Gastrocnemius medialis (tissue), 4 donors: Measurements from ENCODE around the gene MMEL1.

Experiments
- CTCF ChIP-seq, 5 experiments: fragments of 450-650 bp in 3 of 5; fragments of 200-600 bp in 2 of 5; sonication (generic) in 2 of 5; IDR thresholded peaks in 4 of 5; conservative IDR thresholded peaks in 1 of 5; 1 replicate in 4 of 5; 2 replicates in 1 of 5; pipeline ENCODE4 v1.5.1; 2016 to 2019; ENCODE audit warnings: antibody characterized with exemption in 5 of 5, mild to moderate bottlenecking in 3 of 5, moderate library complexity in 3 of 5
- POLR2A ChIP-seq, 2 donors: fragments of 450-650 bp; IDR thresholded peaks; one replicate each; pipeline ENCODE4 v1.6.1; 2017; ENCODE audit warnings: antibody characterized with exemption in 2 of 2, mild to moderate bottlenecking in 2 of 2, moderate library complexity in 2 of 2

- TF ChIP-seq POLR2A (IDR thresholded peaks at IDR 0.05) = no peak
- TF ChIP-seq CTCF (IDR thresholded peaks at IDR 0.05 in 4 of 5, conservative IDR thresholded peaks at IDR 0.05 in 1 of 5) = no peak
Measured at GRCh38 chr1:2624735-2625300, 8.0 kb downstream of the MMEL1 start.
